NCI-H2196 (cell line): ENCODE measurements around the gene PTPRN2.

ENCODE experiments used
- DNase-seq: peaks from one replicate; lab custom pipeline; 2025; ENCODE audit not compliant: unreplicated experiment; lab: John Stamatoyannopoulos, UW

The PTPRN2 gene

DNA sequence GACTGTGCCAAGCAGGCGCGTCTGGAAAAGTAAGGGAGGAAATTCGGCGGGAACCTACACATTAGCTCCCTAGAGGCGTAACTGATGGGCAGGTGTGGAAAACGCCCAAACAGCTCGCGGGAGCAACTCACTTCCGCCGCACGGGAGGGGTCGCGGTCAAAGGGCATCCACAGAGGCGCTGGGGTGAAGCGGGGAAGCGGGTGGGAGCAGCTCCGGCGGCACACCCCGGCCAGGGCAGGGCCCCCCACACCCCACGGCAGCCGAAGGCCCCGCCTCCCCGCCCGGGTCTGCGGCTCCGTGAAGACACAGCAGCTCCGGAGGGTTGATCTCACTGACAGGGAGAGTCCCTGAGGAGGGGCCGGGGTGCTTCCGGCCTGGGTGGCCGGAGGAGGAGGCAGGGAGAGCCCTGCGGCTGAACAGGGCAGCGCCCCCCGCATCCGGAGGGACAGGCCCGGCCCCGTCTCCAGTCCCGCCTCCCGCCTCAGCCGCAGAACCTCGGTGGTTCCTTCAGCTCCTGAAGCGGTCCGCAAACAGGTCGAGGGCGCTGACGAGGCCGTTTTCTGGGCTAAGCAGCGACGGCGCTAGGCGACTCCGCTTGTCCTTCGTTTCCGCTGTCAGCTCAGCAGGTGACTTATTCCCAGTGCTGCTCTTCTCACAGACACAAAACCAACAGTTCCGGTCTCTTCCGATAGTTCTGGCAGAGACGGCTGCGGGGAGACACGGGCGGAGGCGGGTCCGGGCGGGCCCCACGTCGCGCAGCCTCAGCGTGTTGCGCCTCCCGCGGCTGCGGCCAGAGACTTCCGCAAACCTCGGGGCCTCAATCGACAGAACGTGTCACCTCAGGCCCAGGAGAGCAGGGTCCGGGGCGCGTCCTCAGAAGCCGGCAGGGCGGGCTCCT, 974.7 kb downstream of the PTPRN2 start:
- DNase-seq: no peak

DNA sequence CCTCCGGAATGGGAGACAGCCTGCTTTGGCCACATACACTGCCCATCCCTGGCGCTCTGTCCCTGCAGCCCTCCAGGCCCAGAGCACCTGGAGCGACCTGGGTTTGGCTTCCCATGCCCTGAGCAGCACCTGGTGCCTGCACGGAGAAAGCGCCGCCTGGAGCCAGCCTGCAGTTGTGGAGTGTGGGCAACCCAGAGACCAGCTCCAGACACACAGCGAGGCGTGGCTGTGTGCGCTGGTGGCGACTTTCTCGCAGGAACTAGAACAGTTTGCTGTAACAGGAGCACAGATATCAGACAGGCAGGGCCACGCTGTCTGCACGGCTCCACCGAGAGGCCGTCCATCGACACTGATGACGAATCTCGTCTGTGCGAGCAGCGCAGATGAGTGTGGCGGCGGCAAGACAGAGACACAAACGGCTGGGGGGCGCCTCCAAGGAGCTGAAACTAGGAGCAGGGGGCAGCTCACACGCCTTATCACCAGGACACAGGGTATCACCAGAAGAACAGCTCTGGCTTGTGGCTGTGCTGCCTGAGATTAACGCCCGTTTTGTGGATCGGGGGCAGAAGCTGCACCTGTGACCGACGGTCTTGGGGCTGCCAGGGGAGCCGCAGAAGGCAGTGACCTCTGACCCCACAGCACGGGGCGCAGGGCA, 975.5 kb downstream of the PTPRN2 start:
- no peak for DNase-seq

DNA sequence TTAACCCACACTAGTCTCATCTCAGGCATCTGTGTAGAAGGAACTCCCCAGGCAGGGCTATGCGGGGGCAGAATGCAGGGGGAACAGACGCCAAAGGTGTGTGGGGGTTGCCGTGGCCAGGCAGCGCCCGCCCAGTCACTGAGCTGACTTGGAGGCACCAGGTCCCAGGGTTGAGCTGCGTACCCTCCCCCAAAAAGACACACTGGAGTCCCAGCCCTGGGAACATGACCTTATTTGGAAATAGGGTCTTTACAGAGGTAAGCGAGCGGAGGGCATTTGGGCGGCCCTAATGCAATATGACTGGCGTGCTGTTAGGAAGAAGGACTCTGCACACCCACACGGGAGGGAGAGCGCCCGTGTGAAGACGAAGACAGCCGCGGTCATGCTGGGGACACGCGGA, 976.3 kb downstream of the PTPRN2 start:
- DNase-seq: no peak

DNA sequence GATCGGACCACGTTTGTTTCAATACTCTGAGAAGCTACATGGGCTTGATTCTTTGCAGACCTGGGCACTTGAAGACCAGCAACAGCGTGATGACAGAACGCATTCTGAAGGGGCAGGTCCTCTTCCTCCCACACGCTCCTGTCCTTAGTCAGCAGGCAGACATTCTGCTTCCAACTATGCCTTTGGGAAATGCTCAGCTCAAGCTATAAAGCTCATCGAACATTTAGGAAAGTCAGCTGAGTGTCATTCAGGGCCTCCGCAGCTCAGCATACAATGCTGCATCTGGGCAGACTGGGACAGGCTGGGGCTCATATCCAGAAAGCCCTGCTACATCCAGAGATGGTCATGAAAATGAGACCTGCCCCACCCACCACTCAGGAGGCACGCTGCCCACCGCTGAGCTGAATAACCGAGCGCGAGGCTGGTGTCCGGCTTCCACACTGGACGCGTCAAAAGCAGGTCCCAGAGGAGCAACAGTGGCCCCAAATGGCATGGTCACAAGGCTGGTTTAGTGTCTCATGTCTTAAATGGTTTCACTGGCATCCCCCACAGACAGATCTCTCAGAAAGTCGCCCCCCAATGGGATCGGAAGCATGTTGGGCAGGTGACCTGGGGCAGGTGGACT, 976.8 kb downstream of the PTPRN2 start:
- DNase-seq: no peak

DNA sequence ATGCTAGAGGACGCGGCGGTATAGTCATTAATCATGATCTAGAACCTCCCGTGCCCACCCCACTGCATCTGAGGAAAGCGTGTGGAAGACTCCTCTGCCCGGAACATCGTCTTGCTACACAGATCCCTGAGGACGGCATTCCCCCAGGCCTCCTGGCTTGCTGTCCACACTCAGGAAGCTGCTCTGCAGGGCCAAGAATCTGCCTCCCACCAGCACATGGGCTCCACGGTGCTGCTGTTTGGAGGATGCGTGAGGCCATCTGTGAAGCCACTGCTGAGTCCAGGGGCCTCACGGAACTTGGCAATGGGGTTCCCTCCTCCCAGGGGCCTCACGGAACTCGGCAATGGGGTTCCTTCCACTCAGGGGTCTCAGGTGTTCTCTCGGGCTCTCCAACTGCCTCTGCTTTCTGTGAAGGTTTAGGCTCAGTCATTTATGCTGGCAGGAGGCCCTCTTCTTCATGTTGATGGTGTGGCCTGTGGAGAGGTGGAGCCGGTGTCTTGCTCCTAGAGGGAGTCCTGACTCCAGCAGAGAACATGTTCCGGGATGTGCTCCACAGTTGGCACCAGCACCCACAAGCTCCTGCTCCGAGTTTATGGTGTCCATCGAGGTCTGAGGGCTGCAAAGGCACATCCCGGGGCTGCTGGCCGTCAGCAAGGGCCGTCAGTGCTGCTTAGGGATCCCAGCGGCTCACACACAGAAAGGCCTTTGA, 977.5 kb downstream of the PTPRN2 start:
- DNase-seq: no peak

DNA sequence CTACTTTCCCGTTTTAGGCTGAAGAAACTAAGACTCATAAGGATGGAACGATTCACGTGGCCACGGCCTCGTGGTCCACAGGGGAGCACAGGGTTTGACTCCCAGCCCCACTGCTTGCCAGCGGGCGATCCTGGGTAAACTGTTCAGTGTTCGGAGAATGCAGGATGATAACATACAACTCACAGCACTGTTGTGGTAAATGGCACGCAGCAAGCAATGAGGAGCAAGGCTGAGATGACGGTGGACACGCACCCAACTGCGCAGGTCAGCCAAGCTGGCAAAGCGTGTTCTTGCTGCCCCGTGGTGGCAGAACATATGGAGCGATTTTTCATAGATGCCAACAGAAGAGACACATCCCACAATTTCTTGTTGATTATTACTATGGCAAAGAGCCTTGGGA, 978.1 kb downstream of the PTPRN2 start:
- DNase-seq: no peak

DNA sequence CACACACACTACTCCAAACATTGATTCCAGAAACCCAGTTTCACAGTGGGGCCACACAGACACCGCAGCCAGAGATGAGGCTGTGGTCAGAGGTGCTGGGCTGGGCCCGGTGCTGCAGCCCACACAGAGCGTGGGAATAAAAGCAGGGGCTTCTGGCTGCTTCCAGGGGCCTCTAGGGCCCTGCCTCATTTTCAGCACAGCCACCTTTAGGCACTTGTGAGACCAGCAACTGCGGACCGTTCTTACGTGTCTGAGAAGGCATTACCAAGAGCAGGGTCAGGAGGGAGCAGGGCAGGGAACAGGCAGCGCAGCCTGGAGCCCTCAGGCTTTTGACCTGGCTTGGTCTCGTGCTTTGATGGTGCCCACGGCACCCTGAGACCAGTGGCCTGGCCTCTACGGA, 980.4 kb downstream of the PTPRN2 start:
- DNase-seq: no peak

DNA sequence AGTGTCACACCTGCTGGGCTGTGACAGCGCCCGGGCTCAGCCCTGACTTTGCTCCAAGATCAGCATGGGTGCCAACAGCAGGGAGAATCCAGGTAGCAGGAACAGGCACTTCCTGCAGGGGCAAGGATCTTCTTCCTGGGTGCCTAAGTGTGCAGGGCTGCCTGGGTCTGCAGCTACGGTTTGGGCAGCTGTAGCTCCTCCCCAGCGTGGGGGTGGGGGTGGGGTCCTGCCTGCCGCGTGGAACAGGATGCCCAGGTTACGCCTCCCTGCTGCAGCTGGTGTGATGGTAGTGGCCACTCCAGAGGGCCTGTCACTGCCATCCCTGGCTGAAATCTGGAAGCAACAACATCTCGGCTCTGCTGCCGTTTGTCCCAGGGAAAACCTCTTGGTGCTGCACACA, 981.5 kb downstream of the PTPRN2 start:
- no peak for DNase-seq

DNA sequence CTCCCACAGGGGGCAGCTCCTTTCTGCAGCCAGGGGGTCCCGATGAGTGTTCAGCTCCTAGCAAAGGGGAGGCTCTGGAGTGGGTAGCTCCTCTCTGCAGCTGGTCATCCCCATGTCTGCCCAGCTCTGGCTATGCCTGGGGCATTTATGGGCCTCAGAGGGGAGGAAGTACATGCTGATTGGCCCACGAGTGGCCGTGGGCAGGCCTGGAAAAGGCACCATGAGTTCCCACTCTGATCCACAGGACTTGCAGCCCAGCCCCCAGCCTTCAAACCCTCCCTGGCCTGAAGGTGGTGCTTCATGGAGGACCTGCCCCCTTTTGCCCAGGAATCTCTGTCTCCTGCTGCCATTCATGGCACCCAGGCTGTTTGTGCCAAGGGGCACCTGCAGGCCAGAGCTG, 982.0 kb downstream of the PTPRN2 start:
- no peak for DNase-seq

DNA sequence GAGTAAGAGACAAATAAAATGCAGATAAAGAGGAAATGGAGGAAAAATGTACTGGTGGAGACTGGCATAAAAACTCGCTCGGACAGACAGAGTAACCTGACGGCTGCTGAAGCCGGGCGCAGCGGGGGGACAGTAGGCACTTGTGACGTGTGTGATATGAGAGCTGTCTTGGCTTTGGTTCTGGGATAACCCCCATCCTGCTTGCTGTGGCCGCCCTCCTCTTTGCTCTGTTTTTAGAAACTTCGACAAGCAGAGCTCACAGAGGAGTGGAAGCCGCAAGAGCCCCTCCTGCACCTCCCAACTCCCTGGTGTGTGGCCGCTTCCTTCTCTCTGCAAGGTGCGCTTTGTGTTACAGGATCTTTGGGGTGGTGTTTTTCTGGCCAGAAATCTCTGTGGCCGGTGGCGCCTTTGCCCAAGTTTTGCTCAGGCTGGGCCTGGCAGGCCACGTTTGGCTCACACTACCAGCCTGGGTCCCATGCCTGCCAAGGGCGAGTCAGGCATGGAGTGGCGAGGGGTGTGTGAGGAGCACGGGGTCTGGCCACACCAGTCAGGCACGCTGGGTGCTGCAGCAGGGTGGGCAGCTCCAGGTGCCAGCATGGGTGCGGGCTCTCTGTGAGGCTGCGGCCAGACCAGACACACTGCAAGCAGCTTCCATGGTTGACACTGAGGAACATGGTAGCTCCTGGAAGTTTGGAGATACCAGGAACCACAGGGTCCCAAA, 982.8 kb downstream of the PTPRN2 start:
- no peak for DNase-seq

DNA sequence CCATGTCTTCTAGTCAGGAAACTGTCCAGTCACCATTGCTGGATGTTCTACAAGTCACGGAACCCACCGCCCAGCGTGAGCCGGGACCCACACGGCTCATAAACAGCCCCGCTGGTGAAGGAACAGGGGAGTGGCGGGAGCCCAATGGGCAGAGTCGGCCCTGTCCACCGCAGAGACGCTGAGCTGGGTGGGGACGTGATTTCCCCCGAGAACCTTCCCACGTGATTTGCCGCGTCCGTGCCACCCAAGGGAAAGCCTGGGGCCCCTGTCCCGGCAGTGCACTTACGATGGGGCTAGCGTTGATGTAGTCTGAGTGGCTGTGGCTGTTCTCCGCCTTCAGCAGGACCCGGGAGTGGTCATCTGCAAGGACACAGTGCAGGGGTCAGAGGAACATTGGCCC, 983.9 kb downstream of the PTPRN2 start:
- DNase-seq: no peak

DNA sequence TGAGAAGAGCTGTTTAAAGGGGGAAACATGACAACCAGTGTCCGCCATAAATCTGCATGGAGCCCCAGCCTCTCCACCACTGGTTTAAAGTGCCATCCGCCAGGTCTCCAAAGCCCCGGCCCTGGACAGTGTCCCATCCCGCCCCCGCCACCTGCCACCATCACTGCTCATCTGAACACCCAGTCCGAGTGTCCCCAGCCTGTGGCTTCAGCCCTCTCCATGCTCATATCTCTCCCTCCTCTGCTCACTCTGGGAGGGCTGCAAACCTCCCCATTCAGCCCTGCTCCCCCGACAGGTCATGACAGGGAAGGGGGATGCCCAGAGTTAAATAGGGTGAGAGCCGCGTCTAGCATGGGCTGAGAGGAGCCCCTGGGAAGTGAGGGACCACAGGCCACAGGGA, 984.6 kb downstream of the PTPRN2 start:
- no peak for DNase-seq

DNA sequence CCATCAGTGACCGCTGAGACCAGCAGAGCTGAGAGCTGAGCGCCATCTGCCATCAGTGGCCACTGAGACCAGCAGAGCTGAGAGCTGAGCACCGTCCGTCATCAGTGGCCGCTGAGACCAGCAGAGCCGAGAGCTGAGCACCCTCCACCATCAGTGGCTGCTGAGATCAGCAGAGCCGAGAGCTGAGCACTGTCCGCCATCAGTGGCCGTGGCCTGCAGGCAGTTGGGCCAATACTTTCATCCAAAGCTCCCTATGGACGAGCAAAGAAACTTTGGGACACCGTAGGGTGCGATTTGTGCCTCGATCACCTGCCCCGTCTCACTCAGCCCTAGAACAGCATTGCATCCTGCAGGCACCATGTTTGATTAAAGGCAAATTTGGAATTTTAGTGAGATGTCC, 985.0 kb downstream of the PTPRN2 start:
- no peak for DNase-seq

DNA sequence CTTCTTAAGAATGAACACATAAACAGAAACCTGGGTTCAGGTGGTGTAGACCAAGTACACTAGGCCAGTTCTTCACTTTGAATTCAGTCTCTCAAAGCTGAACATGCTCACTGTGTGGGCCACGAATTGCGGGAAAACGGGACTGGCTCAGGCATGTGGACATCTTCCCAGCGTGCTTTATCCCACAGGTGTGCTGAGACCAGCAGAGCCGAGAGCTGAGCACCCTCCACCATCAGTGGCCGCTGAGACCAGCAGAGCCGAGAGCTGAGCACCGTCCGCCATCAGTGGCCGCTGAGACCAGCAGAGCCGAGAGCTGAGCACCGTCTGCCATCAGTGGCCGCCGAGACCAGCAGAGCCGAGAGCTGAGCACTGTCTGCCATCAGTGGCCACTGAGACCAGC, 985.5 kb downstream of the PTPRN2 start:
- no peak for DNase-seq

DNA sequence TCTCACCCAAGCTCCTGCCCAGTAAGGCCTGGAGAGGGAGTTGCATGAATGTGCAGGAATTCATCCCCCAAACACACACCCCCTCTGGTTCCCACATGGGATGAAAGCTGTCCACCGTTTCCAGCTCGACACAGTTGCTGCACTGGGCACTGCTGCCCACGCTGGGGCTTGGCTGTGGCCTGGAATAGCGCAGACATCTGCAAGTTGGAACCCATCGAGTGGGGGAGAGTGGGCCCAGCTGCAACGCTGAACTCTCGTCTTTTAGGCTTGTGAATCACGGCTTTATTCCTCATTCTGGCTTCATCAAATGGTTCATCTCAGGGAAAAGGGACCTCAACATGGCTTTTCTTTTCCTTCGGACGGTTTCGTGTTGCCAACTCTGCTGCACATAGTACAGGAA, 986.1 kb downstream of the PTPRN2 start:
- no peak for DNase-seq

DNA sequence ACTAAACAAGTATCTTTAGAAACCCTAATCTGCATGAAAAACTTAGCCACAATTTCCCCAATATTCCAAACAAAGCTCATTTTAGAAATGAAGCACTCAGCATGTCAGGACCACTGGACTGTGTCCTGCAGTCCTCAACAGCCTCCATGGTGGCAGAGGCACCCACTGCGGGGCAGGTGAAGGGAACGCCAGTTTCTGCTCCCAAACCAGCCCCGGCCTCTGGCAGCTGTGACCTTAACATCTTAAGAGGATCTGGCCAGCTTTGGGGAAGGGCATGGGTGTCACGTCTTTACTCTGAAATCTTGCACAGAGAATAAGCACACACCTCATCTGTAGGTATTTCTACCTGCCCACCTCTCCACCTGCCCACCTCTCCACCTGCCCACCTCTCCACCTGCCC, 988.1 kb downstream of the PTPRN2 start:
- no peak for DNase-seq

DNA sequence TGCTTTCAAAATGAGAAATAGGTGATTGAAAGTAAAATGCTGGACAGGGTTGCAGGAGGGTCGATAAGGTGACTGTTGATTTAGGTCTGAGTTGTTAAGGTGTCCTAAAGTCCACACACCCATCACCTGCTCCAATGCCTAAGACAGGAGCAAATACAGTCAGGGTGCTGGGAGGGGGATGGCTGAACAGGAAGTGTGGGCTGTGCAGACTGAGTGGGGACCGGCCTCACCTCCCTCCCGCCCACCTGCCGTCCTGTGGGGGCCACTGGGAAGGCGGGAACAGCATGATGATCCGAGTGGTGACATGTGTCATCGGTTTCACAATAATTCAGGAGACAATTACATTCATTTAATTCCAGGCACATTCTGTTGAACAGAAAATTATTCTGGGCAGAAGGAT, 990.1 kb downstream of the PTPRN2 start:
- DNase-seq: no peak

DNA sequence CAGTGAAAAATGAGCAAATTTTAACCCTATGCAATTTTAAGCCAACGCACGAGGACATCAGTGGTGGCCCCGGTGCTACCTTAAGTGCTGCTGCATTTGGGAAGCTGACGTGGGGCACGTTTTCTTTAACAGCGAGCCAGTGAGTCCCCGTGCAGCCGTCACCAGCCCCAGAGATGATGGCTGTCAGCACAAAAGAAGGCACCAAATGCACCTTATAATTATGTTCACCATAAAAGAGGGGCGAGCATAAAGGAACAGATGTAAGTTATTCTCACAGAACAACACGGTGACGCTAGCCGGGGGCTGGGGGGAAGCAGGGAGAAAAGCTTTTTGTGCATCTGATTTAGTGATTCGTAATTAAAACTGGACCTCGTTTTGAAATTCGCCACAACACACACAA, 990.7 kb downstream of the PTPRN2 start:
- DNase-seq: no peak

DNA sequence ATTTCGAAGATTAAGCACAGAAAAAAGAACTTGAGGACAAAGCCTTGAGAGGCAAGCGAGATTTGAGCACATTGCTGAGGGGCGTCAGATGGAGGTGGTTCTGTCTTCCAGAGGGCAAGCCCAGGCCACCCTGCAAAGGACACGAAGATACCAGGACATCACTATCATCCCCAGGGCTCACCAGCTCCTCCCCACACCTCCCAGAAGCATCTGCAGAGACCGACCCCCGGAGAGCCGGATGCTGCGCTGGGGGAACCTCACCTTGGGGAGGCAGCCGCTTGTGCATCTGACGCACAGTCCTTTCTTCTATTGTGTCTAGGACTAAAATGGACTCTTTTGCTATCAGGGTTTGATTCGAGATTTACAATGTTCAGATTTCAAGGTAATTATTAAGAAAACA, 991.2 kb downstream of the PTPRN2 start:
- DNase-seq: no peak

DNA sequence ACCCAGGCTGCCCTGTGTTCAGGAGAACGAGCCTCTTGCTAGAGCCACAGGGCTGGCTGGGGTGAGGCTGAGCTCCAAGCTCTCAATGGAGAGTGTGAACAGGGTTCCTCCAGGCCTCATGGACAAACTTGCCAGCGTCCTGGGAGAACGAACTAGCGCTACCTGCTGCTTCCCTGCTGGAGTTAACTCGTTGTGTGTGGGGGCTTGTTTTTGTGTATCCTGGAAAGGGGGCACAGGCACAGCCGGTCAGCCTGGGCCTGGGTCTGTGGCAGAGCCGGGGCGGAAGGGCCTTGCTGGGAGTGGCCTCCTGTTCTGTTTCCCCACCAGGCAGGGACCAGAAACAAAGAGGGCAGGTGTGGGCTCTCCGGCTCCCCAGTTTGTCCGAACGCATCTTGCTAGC, 991.6 kb downstream of the PTPRN2 start:
- no peak for DNase-seq
